CD8-positive, alpha-beta memory T cell (primary cell): Measurements from ENCODE around the gene DDX31. TPM values are rescaled to one million over a fixed set of nuclear protein-coding genes. Genes with fewer than 3 reads are reported as not detected.

Experiments used
- CTCF ChIA-PET: fragments of 350-600 bp; sonication (Branson Sonifier 250); formaldehyde crosslinking; loops from one replicate; lab custom pipeline; 2021; ENCODE audit warnings: antibody characterized with exemption; lab: Charles Lee
- POLR2A ChIA-PET: fragments of 350-600 bp; sonication (Branson Sonifier 250); formaldehyde crosslinking; loops from one replicate; lab custom pipeline; 2021; ENCODE audit warnings: antibody characterized with exemption; lab: Charles Lee
- DNase-seq, 5 donors: peaks; one replicate each; pipeline versions ENCODE4 v3.0.0 to v3.0.0-alpha.2; 2020 to 2022; ENCODE audit warnings: mixed read lengths in 1 of 5
- H3K27ac ChIP-seq: one replicate; pipeline ENCODE4 v1.7.0; 2013; ENCODE audit warnings: low read depth, mild to moderate bottlenecking, low read length, moderate library complexity
- H3K27me3 ChIP-seq: 2 replicates; pipeline ENCODE4 v1.7.0; 2013; ENCODE audit warnings: low read length, mild to moderate bottlenecking; ENCODE audit not compliant: insufficient read depth, poor library complexity, severe bottlenecking
- H3K36me3 ChIP-seq: 2 replicates; pipeline ENCODE4 v1.7.0; 2013; ENCODE audit warnings: mild to moderate bottlenecking, low read length, moderate library complexity; ENCODE audit not compliant: insufficient read depth
- H3K4me1 ChIP-seq: 2 replicates; pipeline ENCODE4 v1.7.0; 2013; ENCODE audit warnings: mild to moderate bottlenecking, low read length, moderate library complexity; ENCODE audit not compliant: insufficient read depth
- H3K4me3 ChIP-seq: 2 replicates; pipeline ENCODE4 v1.7.0; 2013; ENCODE audit warnings: mild to moderate bottlenecking, low read length
- H3K9me3 ChIP-seq: 2 replicates; pipeline ENCODE4 v1.7.0; 2013; ENCODE audit warnings: mild to moderate bottlenecking, low read length
- H3K27ac Mint-ChIP-seq, 8 donors: one replicate each; pipeline ENCODE4 v1.8.0; 2020 to 2021; ENCODE audit warnings: mixed read lengths in 8 of 8, mild to moderate bottlenecking in 6 of 8, inconsistent platforms in 3 of 8, moderate library complexity in 3 of 8
- H3K27me3 Mint-ChIP-seq, 2 donors: one replicate each; pipeline ENCODE4 v1.8.0; 2020 to 2021; ENCODE audit warnings: mixed read lengths in 2 of 2, mild to moderate bottlenecking in 1 of 2, moderate library complexity in 1 of 2
- H3K36me3 Mint-ChIP-seq, 3 donors: one replicate each; pipeline ENCODE4 v1.8.0; 2020 to 2021; ENCODE audit warnings: mixed read lengths in 3 of 3, inconsistent platforms in 1 of 3, mild to moderate bottlenecking in 1 of 3
- H3K4me1 Mint-ChIP-seq, 3 donors: one replicate each; pipeline ENCODE4 v1.8.0; 2020 to 2021; ENCODE audit warnings: mixed read lengths in 3 of 3, inconsistent platforms in 1 of 3, mild to moderate bottlenecking in 1 of 3
- H3K4me3 Mint-ChIP-seq, 7 donors: one replicate each; pipeline ENCODE4 v1.8.0; 2020 to 2021; ENCODE audit warnings: mixed read lengths in 7 of 7, mild to moderate bottlenecking in 6 of 7, moderate library complexity in 4 of 7, inconsistent platforms in 2 of 7
- H3K9me3 Mint-ChIP-seq, 5 donors: one replicate each; pipeline ENCODE4 v1.8.0; 2020 to 2022; ENCODE audit warnings: mixed read lengths in 5 of 5, mild to moderate bottlenecking in 3 of 5, moderate library complexity in 2 of 5, inconsistent platforms in 1 of 5
- polyA plus RNA-seq: library from polyadenylated mRNA; unstranded; fragments of 300-500 nt; fragmentation: Illumina TruSeq; gene quantifications from one replicate; pipeline ENCODE4 v1.2.3, GENCODE V29; 2021
- total RNA-seq, 2 experiments: library from RNA; stranded (reverse); gene quantifications; one replicate each; pipeline ENCODE4 v1.2.3, GENCODE V29; 2021

The DDX31 gene
- total and polyA plus RNA-seq, 3 experiments from 2014 or later = 7.8 to 31.3 (median 28.6) TPM

DNA sequence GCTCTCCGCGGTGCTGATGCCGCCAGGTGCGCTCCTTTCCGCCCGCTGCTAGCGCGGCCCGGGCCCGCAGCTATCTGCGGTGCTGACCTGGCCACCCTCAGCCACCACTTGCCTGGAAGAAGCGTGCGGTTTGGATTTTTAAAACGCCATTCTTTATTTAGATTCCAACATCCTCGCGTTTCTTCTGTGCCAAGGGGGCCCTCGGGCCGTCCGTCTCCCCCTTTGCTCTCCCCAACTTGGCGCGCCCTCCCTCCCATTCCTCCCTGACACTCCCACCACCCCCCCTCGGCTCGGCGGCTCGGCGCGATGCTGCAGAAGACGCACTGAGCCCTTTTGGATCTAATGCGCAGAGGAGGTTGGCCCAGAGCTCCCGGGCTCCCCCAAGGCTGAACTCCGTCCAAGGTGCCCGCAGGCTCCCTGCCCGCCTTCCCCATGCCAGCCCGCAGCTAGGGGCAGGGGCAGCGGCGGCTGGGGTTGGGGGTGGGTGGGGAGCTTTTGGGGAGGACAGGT, 87.5 kb downstream of the DDX31 start, which contains the start of gene BARHL1:
Gene BARHL1 (plus strand): TSS at position 331 of the 510 bp plus-strand sequence. CDS start 192 bp downstream, outside the sequence.
- Histone ChIP-seq H3K4me3 (no peak within 1 kb of the TSS), H3K9me3 (no peaks in the 10 kb centered on the region), H3K36me3 (no peaks in the 10 kb centered on the region), H3K4me1 (peaks cover 8% of the 10 kb centered on the region), H3K27ac (no peak within 1 kb of the TSS), H3K27me3 (peaks cover 81% of the 10 kb centered on the region)
- Mint-ChIP-seq H3K9me3 (no peaks in the 10 kb centered on the region), H3K36me3 (peaks cover 0 to 1% (median 0%) of the 10 kb centered on the region in 3 donors), H3K4me1 (peaks cover 7 to 12% (median 11%) of the 10 kb centered on the region in 3 donors), H3K27me3 (peaks cover 72 to 74% of the 10 kb centered on the region in 2 donors), H3K4me3 (peak within 1 kb of the TSS; percentile 73 to 87 (median 77)), H3K27ac (peak within 1 kb of the TSS in 4 of 8 donors; percentile 34 to 78 (median 55))
- ChIA-PET POLR2A (no interaction called here), CTCF (no interaction called here)
- no peak for DNase-seq

DNA sequence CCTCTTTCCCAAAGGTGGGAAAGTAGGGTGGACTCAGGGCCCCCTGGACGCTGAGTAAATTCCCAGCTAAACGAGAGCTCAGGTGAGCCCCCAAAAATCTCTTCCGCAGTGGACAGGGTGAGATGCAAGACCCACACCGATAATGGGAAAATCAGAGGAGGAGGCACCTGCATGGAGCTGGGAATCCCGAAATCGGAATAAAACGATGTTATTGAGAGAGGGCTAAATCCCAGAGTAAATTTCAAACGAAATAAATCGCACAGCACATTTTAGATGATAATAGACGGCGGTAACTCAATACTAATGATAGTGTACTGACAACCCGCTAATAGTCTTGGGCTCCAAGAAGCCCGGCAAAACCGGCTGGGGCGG, 90.4 kb downstream of the DDX31 start:
- no peaks in the 10 kb centered on the region for H3K9me3 Mint-ChIP-seq
- peaks cover 71 to 75% of the 10 kb centered on the region in 2 donors for H3K27me3 Mint-ChIP-seq
- H3K4me3 Mint-ChIP-seq = no peak overlapping the region
- Histone ChIP-seq H3K27ac (no peak overlapping the region), H3K4me3 (no peak overlapping the region), H3K36me3 (no peaks in the 10 kb centered on the region), H3K4me1 (peaks cover 8% of the 10 kb centered on the region), H3K9me3 (no peaks in the 10 kb centered on the region), H3K27me3 (peaks cover 62% of the 10 kb centered on the region)
- H3K36me3 Mint-ChIP-seq = peaks cover 0 to 1% (median 0%) of the 10 kb centered on the region in 3 donors
- peak overlapping the region in 1 of 8 donors; percentile 27 for H3K27ac Mint-ChIP-seq
- peaks cover 8 to 12% (median 11%) of the 10 kb centered on the region in 3 donors for H3K4me1 Mint-ChIP-seq
- no peak for DNase-seq
- ChIA-PET CTCF (interaction anchor here (0.7 kb wide), 1 partner anchor 8 kb away, joined by 3 read pairs; no protein-coding TSS in a partner anchor), POLR2A (no interaction called here)

DNA sequence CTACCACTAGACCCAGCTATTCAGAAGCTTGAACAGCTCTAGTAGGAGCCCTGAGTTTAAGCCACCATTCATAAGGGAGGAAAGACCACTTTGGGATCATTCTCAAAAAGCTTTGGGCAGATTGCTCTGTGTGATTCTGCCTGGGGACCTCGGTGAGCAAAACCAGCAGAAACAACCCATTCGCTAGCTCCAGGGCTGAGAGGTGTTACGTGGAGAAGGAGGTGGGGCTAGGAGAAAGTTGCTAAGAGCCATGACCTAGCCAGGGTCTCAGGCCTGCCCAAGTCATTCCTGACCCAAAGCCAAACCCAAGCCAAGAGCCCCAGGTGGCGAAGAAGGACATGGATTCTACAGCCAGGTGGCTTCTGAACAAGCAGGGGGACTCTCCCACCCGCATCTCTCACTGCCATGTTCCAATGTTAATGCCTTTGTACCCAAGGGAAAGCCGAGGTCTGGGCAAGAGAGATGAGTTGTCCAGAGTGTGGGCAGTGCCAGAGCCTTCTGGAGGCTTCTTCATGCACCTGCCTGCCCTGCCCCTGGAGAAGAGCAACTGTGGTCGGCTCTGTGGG, 91.3 kb downstream of the DDX31 start:
- Mint-ChIP-seq H3K27me3 (peaks cover 68 to 73% of the 10 kb centered on the region in 2 donors), H3K4me1 (peaks cover 8 to 12% (median 11%) of the 10 kb centered on the region in 3 donors), H3K27ac (peak overlapping the region in 1 of 8 donors; percentile 56), H3K9me3 (no peaks in the 10 kb centered on the region), H3K4me3 (no peak overlapping the region), H3K36me3 (no peaks in the 10 kb centered on the region)
- no peak for DNase-seq
- ChIA-PET POLR2A (no interaction called here), CTCF (no interaction called here)
- peaks cover 58% of the 10 kb centered on the region for H3K27me3 ChIP-seq
- no peak overlapping the region for H3K27ac ChIP-seq
- H3K4me3 ChIP-seq = no peak overlapping the region
- no peaks in the 10 kb centered on the region for H3K36me3 ChIP-seq
- peaks cover 8% of the 10 kb centered on the region for H3K4me1 ChIP-seq
- H3K9me3 ChIP-seq = no peaks in the 10 kb centered on the region

DNA sequence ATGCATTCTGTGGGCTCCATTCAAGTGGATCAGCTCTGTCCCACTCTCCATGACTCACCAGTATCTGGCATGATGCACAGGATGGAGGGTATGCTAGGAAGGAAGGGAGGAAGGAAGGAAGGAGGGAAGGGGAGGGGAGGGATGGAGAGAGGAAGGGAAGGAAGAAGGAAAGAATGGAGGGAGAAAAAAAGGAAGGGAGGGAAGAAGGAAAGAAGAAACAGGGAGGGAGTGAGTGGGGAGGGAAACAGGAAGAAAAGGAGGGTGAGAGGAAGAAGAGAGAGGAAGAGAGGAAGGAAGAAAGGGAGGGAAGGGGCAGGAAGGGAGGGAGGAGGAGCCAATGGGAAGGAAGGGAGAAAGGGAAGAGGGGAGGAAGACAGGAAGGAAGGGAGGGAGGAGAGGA, 92.7 kb downstream of the DDX31 start:
- Mint-ChIP-seq H3K4me1 (peaks cover 8 to 11% (median 10%) of the 10 kb centered on the region in 3 donors), H3K4me3 (no peak overlapping the region), H3K27me3 (peaks cover 65 to 71% of the 10 kb centered on the region in 2 donors), H3K36me3 (no peaks in the 10 kb centered on the region), H3K9me3 (no peaks in the 10 kb centered on the region), H3K27ac (peak overlapping the region in 1 of 8 donors; percentile 56)
- ChIA-PET CTCF (no interaction called here), POLR2A (no interaction called here)
- H3K4me3 ChIP-seq = no peak overlapping the region
- H3K9me3 ChIP-seq = no peaks in the 10 kb centered on the region
- peaks cover 50% of the 10 kb centered on the region for H3K27me3 ChIP-seq
- no peak for DNase-seq
- no peaks in the 10 kb centered on the region for H3K36me3 ChIP-seq
- H3K4me1 ChIP-seq = peaks cover 8% of the 10 kb centered on the region
- no peak overlapping the region for H3K27ac ChIP-seq

DNA sequence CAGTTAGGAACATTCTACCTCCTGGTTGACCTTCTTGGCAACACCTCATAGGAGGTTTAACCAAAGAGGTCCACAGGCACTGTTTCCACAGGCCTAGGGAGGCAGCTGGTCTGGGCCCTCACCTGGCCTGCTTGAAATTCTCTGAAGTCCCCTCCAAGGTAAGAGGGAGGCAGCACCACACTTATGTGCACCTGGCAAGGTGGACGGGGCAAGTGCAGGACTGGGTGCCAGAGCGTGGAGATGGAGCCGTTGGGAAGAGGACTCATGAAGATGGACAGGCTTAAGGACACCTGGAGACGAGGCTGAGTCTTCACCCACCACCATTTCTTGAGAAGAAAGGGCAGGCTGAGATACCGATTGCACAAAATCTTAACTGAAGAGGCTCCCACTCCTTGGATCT, 94.0 kb downstream of the DDX31 start:
- no peaks in the 10 kb centered on the region for H3K36me3 Mint-ChIP-seq
- peaks cover 0 to 1% (median 0%) of the 10 kb centered on the region in 3 donors for H3K4me1 Mint-ChIP-seq
- CTCF ChIA-PET = no interaction called here
- Histone ChIP-seq H3K9me3 (no peaks in the 10 kb centered on the region), H3K4me1 (no peaks in the 10 kb centered on the region), H3K27ac (no peak overlapping the region), H3K27me3 (peaks cover 39% of the 10 kb centered on the region), H3K36me3 (no peaks in the 10 kb centered on the region), H3K4me3 (no peak overlapping the region)
- no peak overlapping the region for H3K27ac Mint-ChIP-seq
- POLR2A ChIA-PET = no interaction called here
- peaks cover 53 to 69% of the 10 kb centered on the region in 2 donors for H3K27me3 Mint-ChIP-seq
- DNase-seq = no peak
- H3K4me3 Mint-ChIP-seq = no peak overlapping the region
- no peaks in the 10 kb centered on the region for H3K9me3 Mint-ChIP-seq

DNA sequence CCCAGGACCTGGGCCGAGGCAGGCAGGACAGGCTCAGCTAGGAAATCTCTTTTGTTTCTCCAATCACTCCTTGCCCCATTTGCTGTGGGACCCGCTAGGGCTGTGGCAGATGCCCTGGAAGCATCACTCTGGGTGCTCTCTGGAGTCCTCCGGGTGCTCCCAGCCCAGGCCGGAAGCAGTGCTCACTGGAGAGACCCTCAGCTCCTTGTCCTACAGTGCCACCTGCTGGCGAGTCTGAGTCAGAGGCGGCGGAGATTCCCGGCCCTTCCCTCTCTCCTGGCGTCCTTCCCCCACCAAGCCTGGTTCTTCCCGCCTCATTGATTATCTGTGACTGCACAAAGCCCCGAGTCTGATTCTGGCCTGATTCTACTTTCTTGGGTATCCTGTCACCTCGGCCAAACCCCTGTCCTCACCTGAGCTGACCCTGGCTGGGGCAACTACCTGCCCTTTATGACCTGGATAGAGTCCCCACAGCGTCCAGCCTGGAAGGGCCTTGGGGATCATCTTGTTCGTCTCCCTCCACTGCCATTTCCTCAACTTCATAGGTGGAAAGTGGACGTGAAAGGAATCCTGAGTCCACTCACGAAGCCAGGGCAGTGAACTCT, 94.7 kb downstream of the DDX31 start:
- H3K36me3 ChIP-seq = no peaks in the 10 kb centered on the region
- peaks cover 35% of the 10 kb centered on the region for H3K27me3 ChIP-seq
- no peaks in the 10 kb centered on the region for H3K36me3 Mint-ChIP-seq
- no peak overlapping the region for H3K27ac Mint-ChIP-seq
- no peak overlapping the region for H3K4me3 Mint-ChIP-seq
- H3K4me1 Mint-ChIP-seq = peaks cover 0 to 1% (median 0%) of the 10 kb centered on the region in 3 donors
- H3K9me3 ChIP-seq = no peaks in the 10 kb centered on the region
- no peak overlapping the region for H3K27ac ChIP-seq
- H3K4me1 ChIP-seq = no peaks in the 10 kb centered on the region
- H3K27me3 Mint-ChIP-seq = peaks cover 52 to 66% of the 10 kb centered on the region in 2 donors
- CTCF ChIA-PET = interaction anchor here (1.7 kb wide), 1 partner anchor 165 kb away, joined by 4 read pairs; the partner anchor contains the start of gene CFAP77
- H3K9me3 Mint-ChIP-seq = no peaks in the 10 kb centered on the region
- peak in 4 of 5 donors; percentile 27 to 60 (median 40) for DNase-seq
- POLR2A ChIA-PET = no interaction called here
- H3K4me3 ChIP-seq = no peak overlapping the region

DNA sequence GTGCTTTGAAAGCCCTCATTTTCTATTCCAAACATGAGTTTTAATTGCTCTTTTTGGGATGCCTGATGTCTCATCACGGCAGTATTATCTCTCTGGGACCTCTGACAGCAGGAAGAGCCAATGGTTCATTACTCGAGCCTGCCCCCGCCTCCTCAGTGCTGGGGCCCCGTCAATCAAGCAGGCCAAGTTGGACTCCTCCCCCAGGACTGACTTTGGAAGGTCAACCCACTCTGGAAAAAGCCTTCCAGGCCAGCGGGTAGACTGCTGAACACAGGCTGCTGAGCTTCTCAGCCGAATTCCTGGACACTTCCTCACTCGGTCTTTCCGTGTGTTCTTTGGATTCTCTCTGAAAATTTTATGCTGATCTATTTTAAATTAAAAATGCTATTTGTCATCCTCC, 96.9 kb downstream of the DDX31 start:
- Histone ChIP-seq H3K36me3 (no peaks in the 10 kb centered on the region), H3K4me3 (no peak overlapping the region), H3K27ac (no peak overlapping the region), H3K27me3 (peaks cover 17% of the 10 kb centered on the region), H3K9me3 (no peaks in the 10 kb centered on the region), H3K4me1 (no peaks in the 10 kb centered on the region)
- Mint-ChIP-seq H3K9me3 (no peaks in the 10 kb centered on the region), H3K27ac (no peak overlapping the region), H3K4me3 (no peak overlapping the region), H3K27me3 (peaks cover 35 to 50% of the 10 kb centered on the region in 2 donors), H3K36me3 (no peaks in the 10 kb centered on the region), H3K4me1 (peaks cover 0 to 1% (median 0%) of the 10 kb centered on the region in 3 donors)
- CTCF ChIA-PET = no interaction called here
- POLR2A ChIA-PET = no interaction called here
- DNase-seq = no peak
